ENCODE data around the gene NT5C1B. TPM values are rescaled to one million over a fixed set of nuclear protein-coding genes. Genes with fewer than 3 reads are reported as not detected.

Gene NT5C1B
- total RNA-seq, 1 experiment from 2014 or later: not detected

GRCh38 chr2:18548621-18549020 lies 40.7 kb downstream of the NT5C1B start:
- BruUV-seq (replicated peaks): no TSS peak
- intact Hi-C loops (cut with micrococcal nuclease; ENCODE audit: unreplicated experiment): no loop called here
- no peak overlapping the region for H3K4me2 ChIP-seq
- no peaks in the 10 kb centered on the region for H3K36me3 ChIP-seq (ENCODE audit: low read depth)
- H3K4me3 ChIP-seq: no peak overlapping the region
- no peaks in the 10 kb centered on the region for H3K27me3 ChIP-seq (ENCODE audit: insufficient read depth, low read depth)
- no peaks in the 10 kb centered on the region for H4K20me1 ChIP-seq (ENCODE audit: insufficient read depth)
- H3K9me2 ChIP-seq (ENCODE audit: insufficient read depth): no peaks in the 10 kb centered on the region
- CTCF ChIA-PET: no interaction called here
- no peaks in the 10 kb centered on the region for H3K9me3 ChIP-seq (ENCODE audit: insufficient read depth, low read depth)
- no peaks in the 10 kb centered on the region for H3K79me2 ChIP-seq (ENCODE audit: low read depth)
- POLR2A ChIA-PET (ENCODE audit: unreplicated experiment): no interaction called here
- TF ChIP-seq CTCF (conservative IDR thresholded peaks at IDR 0.05) (no peak), EZH2 (IDR thresholded peaks at IDR 0.05; ENCODE audit: low read depth) (no peak)
- no peak for DNase-seq
- H2AFZ ChIP-seq: no peak overlapping the region
- no peaks in the 10 kb centered on the region for H3F3A ChIP-seq (ENCODE audit: insufficient read depth, low read depth)
- no peak overlapping the region for H3K27ac ChIP-seq
- H3K4me1 ChIP-seq (replicated peaks; ENCODE audit: insufficient read depth): no peaks in the 10 kb centered on the region

- TF ChIP-seq CTCF (conservative IDR thresholded peaks at IDR 0.05) (no peak), EZH2 (IDR thresholded peaks at IDR 0.05; ENCODE audit: low read depth) (no peak)
- Histone ChIP-seq H3K9me2 (ENCODE audit: insufficient read depth) (no peaks in the 10 kb centered on the region), H3F3A (ENCODE audit: insufficient read depth, low read depth) (no peaks in the 10 kb centered on the region), H3K4me2 (no peak overlapping the region), H3K27me3 (ENCODE audit: insufficient read depth, low read depth) (no peaks in the 10 kb centered on the region), H3K36me3 (ENCODE audit: low read depth) (no peaks in the 10 kb centered on the region), H3K27ac (no peak overlapping the region), H4K20me1 (ENCODE audit: insufficient read depth) (no peaks in the 10 kb centered on the region), H3K9me3 (ENCODE audit: insufficient read depth, low read depth) (no peaks in the 10 kb centered on the region), H2AFZ (no peak overlapping the region), H3K79me2 (ENCODE audit: low read depth) (no peaks in the 10 kb centered on the region), H3K4me1 (replicated peaks; ENCODE audit: insufficient read depth) (no peaks in the 10 kb centered on the region), H3K4me3 (no peak overlapping the region)
- no peak for DNase-seq
- CTCF ChIA-PET: no interaction called here
- no TSS peak for BruUV-seq (replicated peaks)
- POLR2A ChIA-PET (ENCODE audit: unreplicated experiment): no interaction called here
- intact Hi-C loops (cut with micrococcal nuclease; ENCODE audit: unreplicated experiment): no loop called here
Measured at GRCh38 chr2:18546567-18546966, 42.8 kb downstream of the NT5C1B start.

GRCh38 chr2:18545384-18545783 lies 44.0 kb downstream of the NT5C1B start:
- Histone ChIP-seq H3K9me3 (ENCODE audit: insufficient read depth, low read depth) (no peaks in the 10 kb centered on the region), H3K27me3 (ENCODE audit: insufficient read depth, low read depth) (no peaks in the 10 kb centered on the region), H3K27ac (no peak overlapping the region), H2AFZ (peak overlapping the region; percentile 56; the same call in 1 of the 2 replicates), H3K36me3 (ENCODE audit: low read depth) (no peaks in the 10 kb centered on the region), H4K20me1 (ENCODE audit: insufficient read depth) (no peaks in the 10 kb centered on the region), H3K4me2 (no peak overlapping the region), H3K79me2 (ENCODE audit: low read depth) (no peaks in the 10 kb centered on the region), H3K4me1 (replicated peaks; ENCODE audit: insufficient read depth) (no peaks in the 10 kb centered on the region), H3K9me2 (ENCODE audit: insufficient read depth) (no peaks in the 10 kb centered on the region), H3K4me3 (no peak overlapping the region), H3F3A (ENCODE audit: insufficient read depth, low read depth) (no peaks in the 10 kb centered on the region)
- DNase-seq: no peak
- BruUV-seq (replicated peaks): no TSS peak
- TF ChIP-seq CTCF (conservative IDR thresholded peaks at IDR 0.05) (no peak), EZH2 (IDR thresholded peaks at IDR 0.05; ENCODE audit: low read depth) (no peak)
- ChIA-PET POLR2A (ENCODE audit: unreplicated experiment) (no interaction called here), CTCF (no interaction called here)
- intact Hi-C loops (cut with micrococcal nuclease; ENCODE audit: unreplicated experiment): no loop called here

All from PC-9 (cell line).